HG02571 (cell line): Measurements from ENCODE around the gene CPM.
"Not testable (repeated sequence)": the region's sequence is repeated elsewhere in the genome, so short reads cannot be mapped to it uniquely, and the experiment has no call there.

Experiments
- ATAC-seq: cut with Tn5 transposase; IDR thresholded peaks from one replicate; pipeline ENCODE4 v1.9.1; 2021; ENCODE audit warnings: mild to moderate bottlenecking, moderate library complexity; ENCODE audit not compliant: unreplicated experiment

CPM gene

GRCh38 chr12:68809190-68810026 lies 123.6 kb downstream of the CPM start:
- ATAC-seq: no peak

- peak; percentile 55 for ATAC-seq
These were observed 124.4 kb downstream of the CPM start for GRCh38 chr12:68808388-68809189.

GRCh38 chr12:68807576-68808387 lies 125.2 kb downstream of the CPM start, which contains the start of gene MDM2:
Gene MDM2 (plus strand): TSS chr12:68808177. CDS start chr12:68808478, 301 bp downstream.
- peak; percentile 64 for ATAC-seq

- not testable (repeated sequence) for ATAC-seq
These were observed 125.7 kb downstream of the CPM start for GRCh38 chr12:68807274-68807575.

GRCh38 chr12:68806488-68807237 lies 126.3 kb downstream of the CPM start:
- no peak for ATAC-seq

- ATAC-seq: no peak
These were observed 127.3 kb downstream of the CPM start for GRCh38 chr12:68805592-68806120.

GRCh38 chr12:68804657-68805591 lies 128.0 kb downstream of the CPM start:
- no peak for ATAC-seq

GRCh38 chr12:68803948-68804656 lies 128.9 kb downstream of the CPM start:
- ATAC-seq: no peak

- ATAC-seq: not testable (repeated sequence)
These were observed 129.9 kb downstream of the CPM start for GRCh38 chr12:68802911-68803651.

GRCh38 chr12:68802372-68802745 lies 130.6 kb downstream of the CPM start:
- ATAC-seq: not testable (repeated sequence)
